Activated CD4-positive, alpha-beta memory T cell treated with anti-CD3 and anti-CD28 coated beads, Interleukin-2, amount 10 ng/mL, durations not matched to agents 7 days and 5 days (primary cell): ENCODE data around the gene LDLRAD3. TPM values are rescaled to one million over a fixed set of nuclear protein-coding genes. Genes with fewer than 3 reads are reported as not detected.

Experiments
- CTCF ChIA-PET: fragments of 350-600 bp; sonication (Branson Sonifier 250); formaldehyde crosslinking; loops from one replicate; lab custom pipeline; 2021; ENCODE audit warnings: antibody characterized with exemption, inconsistent platforms; lab: Charles Lee
- POLR2A ChIA-PET: fragments of 350-600 bp; sonication (Branson Sonifier 250); formaldehyde crosslinking; loops from one replicate; lab custom pipeline; 2021; ENCODE audit warnings: antibody characterized with exemption; lab: Charles Lee
- DNase-seq: peaks from one replicate; pipeline ENCODE4 v3.0.0-alpha.2; 2020
- H3K27ac Mint-ChIP-seq: one replicate; pipeline ENCODE4 v1.8.0; 2021; ENCODE audit warnings: mild to moderate bottlenecking, mixed read lengths
- H3K27me3 Mint-ChIP-seq: one replicate; pipeline ENCODE4 v1.8.0; 2021; ENCODE audit warnings: mixed read lengths
- H3K36me3 Mint-ChIP-seq: one replicate; pipeline ENCODE4 v1.8.0; 2021; ENCODE audit warnings: low read depth, mixed read lengths
- H3K4me1 Mint-ChIP-seq: one replicate; pipeline ENCODE4 v1.8.0; 2021; ENCODE audit warnings: mixed read lengths
- H3K4me3 Mint-ChIP-seq: one replicate; pipeline ENCODE4 v1.8.0; 2021; ENCODE audit warnings: mild to moderate bottlenecking, mixed read lengths
- H3K9me3 Mint-ChIP-seq: one replicate; pipeline ENCODE4 v1.8.0; 2021; ENCODE audit warnings: mixed read lengths
- total RNA-seq, 2 experiments: library from RNA; stranded (reverse); gene quantifications; one replicate each; pipeline ENCODE4 v1.2.3, GENCODE V29; 2021

LDLRAD3 gene
- total RNA-seq, 2 experiments from 2014 or later: not detected

GRCh38 chr11:36238881-36239280 is 295.0 kb downstream of the LDLRAD3 start:
- Mint-ChIP-seq H3K4me3 (no peak overlapping the region), H3K36me3 (no peaks in the 10 kb centered on the region), H3K27ac (no peak overlapping the region), H3K4me1 (no peaks in the 10 kb centered on the region), H3K9me3 (no peaks in the 10 kb centered on the region), H3K27me3 (no peaks in the 10 kb centered on the region)
- ChIA-PET POLR2A (no interaction called here), CTCF (no interaction called here)
- no peak for DNase-seq

DNA sequence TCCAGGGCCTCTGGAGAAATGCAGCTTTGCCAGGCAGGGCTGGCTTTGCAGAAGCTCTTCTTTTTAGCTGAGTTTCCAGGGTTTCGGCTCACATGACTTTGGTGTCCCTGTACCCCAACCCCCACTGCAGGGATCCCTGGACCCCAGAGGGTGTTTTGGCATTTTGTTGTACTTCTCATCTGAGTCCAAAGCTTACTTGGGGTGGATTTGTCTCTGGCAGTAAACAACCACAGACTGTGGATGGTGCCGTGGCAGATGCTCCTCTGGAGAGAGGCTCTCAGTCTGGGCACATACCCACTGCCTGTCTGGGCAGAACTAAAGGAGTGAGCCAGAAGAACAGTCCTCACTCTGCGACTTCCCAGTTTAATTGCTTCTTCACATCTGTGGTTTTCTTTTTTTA is 295.8 kb downstream of the LDLRAD3 start:
- no peaks in the 10 kb centered on the region for H3K36me3 Mint-ChIP-seq

GRCh38 chr11:36240173-36240572 is 296.3 kb downstream of the LDLRAD3 start:
- ChIA-PET POLR2A (no interaction called here), CTCF (interaction anchor here (0.6 kb wide), 1 partner anchor 129 kb away, joined by 5 read pairs; no protein-coding TSS in a partner anchor)
- no peaks in the 10 kb centered on the region for H3K27me3 Mint-ChIP-seq
- H3K9me3 Mint-ChIP-seq: no peaks in the 10 kb centered on the region
- H3K36me3 Mint-ChIP-seq: no peaks in the 10 kb centered on the region
- H3K27ac Mint-ChIP-seq: no peak overlapping the region
- H3K4me1 Mint-ChIP-seq: no peaks in the 10 kb centered on the region
- no peak for DNase-seq
- H3K4me3 Mint-ChIP-seq: no peak overlapping the region

More for the DNA sequence above, 295.8 kb downstream of the LDLRAD3 start:
- ChIA-PET POLR2A (no interaction called here), CTCF (interaction anchor here (0.6 kb wide), 1 partner anchor 128 kb away, joined by 5 read pairs; no protein-coding TSS in a partner anchor)
- Mint-ChIP-seq H3K27ac (no peak overlapping the region), H3K4me3 (no peak overlapping the region), H3K9me3 (no peaks in the 10 kb centered on the region), H3K27me3 (no peaks in the 10 kb centered on the region), H3K4me1 (no peaks in the 10 kb centered on the region)
- DNase-seq: no peak

GRCh38 chr11:36240801-36241200 is 296.9 kb downstream of the LDLRAD3 start:
- H3K4me1 Mint-ChIP-seq: no peaks in the 10 kb centered on the region
- POLR2A ChIA-PET: no interaction called here
- no peak for DNase-seq
- no peaks in the 10 kb centered on the region for H3K9me3 Mint-ChIP-seq
- H3K4me3 Mint-ChIP-seq: no peak overlapping the region
- no peak overlapping the region for H3K27ac Mint-ChIP-seq
- CTCF ChIA-PET: no interaction called here
- no peaks in the 10 kb centered on the region for H3K36me3 Mint-ChIP-seq
- H3K27me3 Mint-ChIP-seq: no peaks in the 10 kb centered on the region

GRCh38 chr11:36241497-36241896 is 297.6 kb downstream of the LDLRAD3 start:
- H3K4me1 Mint-ChIP-seq: no peaks in the 10 kb centered on the region
- no peaks in the 10 kb centered on the region for H3K36me3 Mint-ChIP-seq
- no peak overlapping the region for H3K4me3 Mint-ChIP-seq
- ChIA-PET CTCF (no interaction called here), POLR2A (no interaction called here)
- no peaks in the 10 kb centered on the region for H3K9me3 Mint-ChIP-seq
- DNase-seq: no peak
- no peak overlapping the region for H3K27ac Mint-ChIP-seq
- no peaks in the 10 kb centered on the region for H3K27me3 Mint-ChIP-seq

DNA sequence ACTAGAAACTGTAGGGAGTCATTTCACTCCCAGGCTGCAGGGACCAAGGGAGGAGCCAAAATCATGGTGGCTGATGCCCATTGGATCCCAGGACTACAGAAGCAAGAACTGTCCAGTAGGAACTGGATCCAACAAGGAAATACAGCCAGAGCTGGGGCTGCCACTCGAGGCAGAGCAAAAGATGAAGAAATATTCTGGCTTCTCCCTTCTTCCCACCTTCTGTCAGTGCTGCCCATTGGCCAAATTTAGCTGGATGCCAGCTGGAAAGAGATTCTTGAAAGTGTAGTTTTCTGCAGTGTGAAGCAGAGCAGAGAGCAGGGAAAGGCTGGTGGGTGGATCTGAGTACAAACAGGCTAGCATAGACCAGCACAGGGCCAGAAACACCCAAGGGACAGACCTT is 299.8 kb downstream of the LDLRAD3 start:
- POLR2A ChIA-PET: no interaction called here

GRCh38 chr11:36247493-36247892 is 303.6 kb downstream of the LDLRAD3 start:
- ChIA-PET CTCF (no interaction called here), POLR2A (no interaction called here)
- no peak for DNase-seq
- Mint-ChIP-seq H3K27ac (no peak overlapping the region), H3K36me3 (no peaks in the 10 kb centered on the region), H3K4me3 (no peak overlapping the region), H3K27me3 (peaks cover 33% of the 10 kb centered on the region), H3K4me1 (no peaks in the 10 kb centered on the region), H3K9me3 (no peaks in the 10 kb centered on the region)

More for the DNA sequence above, 299.8 kb downstream of the LDLRAD3 start:
- H3K27me3 Mint-ChIP-seq: peaks cover 13% of the 10 kb centered on the region
- no peak for DNase-seq
- H3K9me3 Mint-ChIP-seq: no peaks in the 10 kb centered on the region
- H3K36me3 Mint-ChIP-seq: no peaks in the 10 kb centered on the region
- CTCF ChIA-PET: no interaction called here
- H3K27ac Mint-ChIP-seq: no peak overlapping the region
- no peaks in the 10 kb centered on the region for H3K4me1 Mint-ChIP-seq
- no peak overlapping the region for H3K4me3 Mint-ChIP-seq

DNA sequence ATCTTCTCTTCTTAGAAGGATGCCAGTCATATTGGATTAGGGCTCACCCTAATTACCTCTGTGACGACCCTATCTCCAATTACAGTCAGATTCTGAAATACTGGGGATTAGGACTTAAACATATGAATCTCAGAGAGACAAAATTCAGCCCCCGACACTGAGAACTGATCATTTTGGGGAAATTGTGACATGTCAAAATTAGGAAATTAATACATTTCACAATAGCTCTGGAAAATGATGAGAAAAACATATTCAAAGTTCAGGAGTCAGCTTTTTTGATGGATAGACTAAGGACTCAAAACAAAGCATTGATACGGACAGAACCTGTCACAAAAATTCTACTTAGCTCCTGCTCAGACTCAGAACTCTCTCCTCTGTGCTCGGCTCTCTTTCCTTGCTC is 304.6 kb downstream of the LDLRAD3 start:
- CTCF ChIA-PET: interaction anchor here (1.5 kb wide), 1 partner anchor 18 kb away, joined by 6 read pairs; no protein-coding TSS in a partner anchor
- peaks cover 35% of the 10 kb centered on the region for H3K27me3 Mint-ChIP-seq
- H3K4me1 Mint-ChIP-seq: no peaks in the 10 kb centered on the region
- no peaks in the 10 kb centered on the region for H3K9me3 Mint-ChIP-seq
- no peak overlapping the region for H3K4me3 Mint-ChIP-seq
- POLR2A ChIA-PET: interaction anchor here (1.0 kb wide), 1 partner anchor 11 kb away, joined by 3 read pairs; no protein-coding TSS in a partner anchor
- H3K27ac Mint-ChIP-seq: no peak overlapping the region
- DNase-seq: no peak
- H3K36me3 Mint-ChIP-seq: no peaks in the 10 kb centered on the region

DNA sequence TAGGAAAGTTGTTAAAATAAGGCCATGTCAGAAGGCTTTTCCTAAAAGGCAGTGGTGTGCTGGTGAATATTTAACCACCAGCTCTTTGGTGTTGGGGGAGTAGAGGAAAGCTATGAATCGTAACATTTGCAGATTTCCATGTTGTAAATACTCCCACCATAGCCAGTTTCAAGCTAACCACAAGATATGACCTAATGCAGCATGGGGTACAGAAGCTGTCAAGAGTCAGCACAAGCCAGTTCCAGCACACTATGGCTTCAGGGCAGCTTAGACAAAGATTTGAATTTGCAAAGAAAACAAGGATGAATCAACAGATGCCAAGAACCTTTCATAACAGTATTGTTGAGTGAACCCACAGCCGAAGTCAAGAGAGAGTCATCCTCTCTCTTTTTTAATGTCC is 305.4 kb downstream of the LDLRAD3 start:
- H3K4me3 Mint-ChIP-seq: no peak overlapping the region
- ChIA-PET POLR2A (interaction anchor here (1.0 kb wide), 1 partner anchor 10 kb away, joined by 3 read pairs; no protein-coding TSS in a partner anchor), CTCF (interaction anchor here (1.5 kb wide), 1 partner anchor 17 kb away, joined by 6 read pairs; no protein-coding TSS in a partner anchor)
- H3K36me3 Mint-ChIP-seq: no peaks in the 10 kb centered on the region
- peaks cover 37% of the 10 kb centered on the region for H3K27me3 Mint-ChIP-seq
- DNase-seq: no peak
- H3K27ac Mint-ChIP-seq: no peak overlapping the region
- H3K4me1 Mint-ChIP-seq: no peaks in the 10 kb centered on the region
- no peaks in the 10 kb centered on the region for H3K9me3 Mint-ChIP-seq

DNA sequence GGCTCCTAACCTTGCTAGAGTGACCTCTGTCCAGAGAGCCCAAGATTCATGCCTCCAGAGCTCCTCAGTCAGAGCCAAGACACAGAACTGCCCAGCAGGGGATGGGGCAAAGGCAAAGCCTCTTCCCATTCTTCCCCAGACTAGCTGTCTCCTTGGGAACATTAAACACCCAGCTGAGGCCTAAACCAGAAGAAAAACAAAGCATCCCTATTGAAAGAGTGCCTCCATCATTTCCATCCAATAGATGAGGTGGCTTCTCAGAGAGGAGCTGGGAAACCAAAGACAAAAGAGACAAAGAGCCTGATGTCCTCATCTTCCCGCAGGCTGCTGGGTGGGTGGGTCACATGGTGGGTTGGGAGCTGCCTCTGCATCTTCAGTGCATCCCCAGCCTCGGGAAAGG is 308.0 kb downstream of the LDLRAD3 start:
- ChIA-PET CTCF (no interaction called here), POLR2A (no interaction called here)
- no peaks in the 10 kb centered on the region for H3K9me3 Mint-ChIP-seq
- no peak for DNase-seq
- H3K4me3 Mint-ChIP-seq: no peak overlapping the region
- H3K36me3 Mint-ChIP-seq: no peaks in the 10 kb centered on the region
- H3K27ac Mint-ChIP-seq: no peak overlapping the region
- H3K27me3 Mint-ChIP-seq: peaks cover 35% of the 10 kb centered on the region
- no peaks in the 10 kb centered on the region for H3K4me1 Mint-ChIP-seq

- peaks cover 31% of the 10 kb centered on the region for H3K27me3 Mint-ChIP-seq
- CTCF ChIA-PET: no interaction called here
- H3K4me1 Mint-ChIP-seq: no peaks in the 10 kb centered on the region
- POLR2A ChIA-PET: no interaction called here
- H3K36me3 Mint-ChIP-seq: no peaks in the 10 kb centered on the region
- H3K27ac Mint-ChIP-seq: no peak overlapping the region
- H3K4me3 Mint-ChIP-seq: no peak overlapping the region
- H3K9me3 Mint-ChIP-seq: no peaks in the 10 kb centered on the region
- no peak for DNase-seq
These were observed 309.4 kb downstream of the LDLRAD3 start for GRCh38 chr11:36253238-36253637.

DNA sequence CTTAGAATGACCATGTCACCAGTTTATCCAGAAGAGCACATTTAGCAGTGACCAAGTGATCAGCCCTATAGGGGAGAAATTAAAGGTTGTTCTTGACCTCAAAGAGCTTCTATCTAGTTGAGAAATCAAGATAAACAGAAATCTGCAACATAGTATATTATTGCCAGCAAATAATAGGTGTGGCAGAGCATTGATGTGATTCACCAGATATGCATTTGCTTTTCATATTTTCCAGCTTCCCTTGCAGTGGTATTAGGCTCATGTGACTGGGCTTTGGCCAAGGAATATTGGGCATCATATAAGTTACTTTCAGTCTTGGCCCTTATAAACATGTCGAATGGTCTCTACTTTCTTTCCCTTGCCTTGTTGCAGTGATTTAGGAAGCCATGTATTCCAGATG is 310.9 kb downstream of the LDLRAD3 start:
- Mint-ChIP-seq H3K27me3 (peaks cover 24% of the 10 kb centered on the region), H3K9me3 (no peaks in the 10 kb centered on the region), H3K36me3 (no peaks in the 10 kb centered on the region), H3K4me3 (no peak overlapping the region), H3K4me1 (no peaks in the 10 kb centered on the region), H3K27ac (no peak overlapping the region)
- ChIA-PET CTCF (interaction anchor here (1.3 kb wide), 1 partner anchor 11 kb away, joined by 5 read pairs; no protein-coding TSS in a partner anchor), POLR2A (no interaction called here)
- DNase-seq: no peak

DNA sequence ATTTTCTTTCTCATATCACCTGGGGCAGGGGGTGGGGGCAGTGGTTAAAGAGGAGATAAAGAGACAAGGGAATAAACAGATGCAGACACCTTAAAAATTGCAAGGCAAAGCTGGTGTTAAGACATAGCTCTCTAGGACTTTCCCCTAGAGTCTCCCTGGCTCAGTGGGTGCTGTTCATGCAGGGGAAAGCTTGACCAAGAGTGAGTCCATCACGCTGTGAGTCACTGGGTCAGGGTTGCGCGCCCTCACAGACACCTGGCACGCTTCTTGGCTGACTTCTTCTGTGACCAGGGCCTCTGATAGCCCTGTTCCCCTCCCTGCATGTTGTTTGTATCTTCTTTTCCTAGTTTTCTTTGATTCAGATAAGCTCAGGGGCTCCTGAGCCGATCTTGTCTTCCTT is 313.5 kb downstream of the LDLRAD3 start:
- DNase-seq: no peak
- ChIA-PET POLR2A (no interaction called here), CTCF (interaction anchor here (1.0 to 2.3 kb wide), 3 partner anchors 9 to 253 kb away, joined by 4 to 10 read pairs (median 10); partner anchors contain the start of gene TRAF6)
- H3K4me1 Mint-ChIP-seq: no peaks in the 10 kb centered on the region
- H3K9me3 Mint-ChIP-seq: no peaks in the 10 kb centered on the region
- no peak overlapping the region for H3K27ac Mint-ChIP-seq
- H3K36me3 Mint-ChIP-seq: no peaks in the 10 kb centered on the region
- no peak overlapping the region for H3K4me3 Mint-ChIP-seq
- H3K27me3 Mint-ChIP-seq: peaks cover 13% of the 10 kb centered on the region
